HFFc6 (cell line): ENCODE data around the gene TMEM221. TPM values are rescaled to one million over a fixed set of nuclear protein-coding genes. Genes with fewer than 3 reads are reported as not detected.

Experiments
- DNase-seq: peaks from one replicate; pipeline ENCODE4 v3.0.0-alpha.2; 2018
- H3K27ac Mint-ChIP-seq: 2 replicates; pipeline ENCODE4 v1.8.0; 2020; ENCODE audit warnings: mild to moderate bottlenecking, mixed read lengths
- H3K27me3 Mint-ChIP-seq: 2 replicates; pipeline ENCODE4 v1.8.0; 2021; ENCODE audit warnings: mild to moderate bottlenecking, moderate library complexity, mixed read lengths; ENCODE audit not compliant: insufficient read depth
- H3K36me3 Mint-ChIP-seq: 2 replicates; pipeline ENCODE4 v1.8.0; 2021; ENCODE audit warnings: low read depth, mixed read lengths
- H3K4me1 Mint-ChIP-seq: 2 replicates; pipeline ENCODE4 v1.8.0; 2020; ENCODE audit warnings: low read depth, mixed read lengths
- H3K4me3 Mint-ChIP-seq: 2 replicates; pipeline ENCODE4 v1.8.0; 2020; ENCODE audit warnings: mild to moderate bottlenecking, moderate library complexity, mixed read lengths
- H3K9me3 Mint-ChIP-seq: 2 replicates; pipeline ENCODE4 v1.8.0; 2020; ENCODE audit warnings: mild to moderate bottlenecking, mixed read lengths
- CTCF ChIP-seq: fragments of 200-600 bp; sonication (generic); IDR thresholded peaks from 2 replicates; pipeline ENCODE4 v1.5.0; 2021; ENCODE audit warnings: antibody characterized with exemption, mild to moderate bottlenecking
- total RNA-seq, 6 experiments: library from RNA; stranded (reverse); fragmentation: NEBNext Ultra II Directional; extraction: Animal tissue kit (Norgen Biotek cat#: 25700); gene quantifications; 2 replicates in 1 of 6; 3 replicates in 5 of 6; pipeline ENCODE4 v1.2.3, GENCODE V29; 2021

TMEM221 gene
- total RNA-seq, 6 experiments from 2014 or later: not detected

GRCh38 chr19:17469481-17470067 is 21.1 kb upstream of the TMEM221 start:
- H3K4me3 Mint-ChIP-seq: peak overlapping the region; percentile 97
- no peaks in the 10 kb centered on the region for H3K9me3 Mint-ChIP-seq
- DNase-seq: peak; percentile 89
- H3K27ac Mint-ChIP-seq: peak overlapping the region; percentile 93
- H3K4me1 Mint-ChIP-seq: peaks cover 44% of the 10 kb centered on the region
- TF ChIP-seq CTCF: no peak
- H3K36me3 Mint-ChIP-seq: no peaks in the 10 kb centered on the region
- no peaks in the 10 kb centered on the region; the same call in 1 of the 2 replicates for H3K27me3 Mint-ChIP-seq

- DNase-seq: no peak
- Mint-ChIP-seq H3K27ac (peak overlapping the region; percentile 93), H3K36me3 (no peaks in the 10 kb centered on the region)
These were observed 20.6 kb upstream of the TMEM221 start for GRCh38 chr19:17469092-17469480.

GRCh38 chr19:17468302-17469091 is 20.0 kb upstream of the TMEM221 start:
- Mint-ChIP-seq H3K36me3 (no peaks in the 10 kb centered on the region), H3K27me3 (no peaks in the 10 kb centered on the region; the same call in 1 of the 2 replicates), H3K4me3 (peak overlapping the region; percentile 97), H3K4me1 (peaks cover 38% of the 10 kb centered on the region), H3K9me3 (no peaks in the 10 kb centered on the region), H3K27ac (peak overlapping the region; percentile 93)
- TF ChIP-seq CTCF: no peak
- DNase-seq: no peak

More at GRCh38 chr19:17469092-17469480, 20.6 kb upstream of the TMEM221 start:
- Mint-ChIP-seq H3K4me1 (peaks cover 43% of the 10 kb centered on the region), H3K4me3 (peak overlapping the region; percentile 97), H3K27me3 (no peaks in the 10 kb centered on the region; the same call in 1 of the 2 replicates), H3K9me3 (no peaks in the 10 kb centered on the region)
- no peak for TF ChIP-seq CTCF

- Mint-ChIP-seq H3K36me3 (no peaks in the 10 kb centered on the region), H3K27me3 (no peaks in the 10 kb centered on the region; the same call in 1 of the 2 replicates), H3K4me3 (no peak overlapping the region), H3K4me1 (peaks cover 30% of the 10 kb centered on the region), H3K9me3 (no peaks in the 10 kb centered on the region), H3K27ac (peak overlapping the region; percentile 14; the same call in 1 of the 2 replicates)
- TF ChIP-seq CTCF: no peak
- no peak for DNase-seq
These were observed 19.2 kb upstream of the TMEM221 start for GRCh38 chr19:17467471-17468301.

- no peak; the same call in none of the 2 replicates for TF ChIP-seq CTCF
These were observed 18.0 kb upstream of the TMEM221 start for GRCh38 chr19:17466487-17466850.

More at GRCh38 chr19:17466487-17466850, 18.0 kb upstream of the TMEM221 start:
- Mint-ChIP-seq H3K4me3 (no peak overlapping the region), H3K9me3 (no peaks in the 10 kb centered on the region), H3K4me1 (peaks cover 25% of the 10 kb centered on the region), H3K27me3 (peaks cover 6% of the 10 kb centered on the region), H3K36me3 (no peaks in the 10 kb centered on the region), H3K27ac (no peak overlapping the region)
- DNase-seq: no peak
